ENCODE data around the gene NALCN. TPM values are rescaled to one million over a fixed set of nuclear protein-coding genes. Genes with fewer than 3 reads are reported as not detected.

Gene NALCN
- total RNA-seq, 3 donors from 2014 or later (not counting 1 experiment from before 2014, with no cell fraction given) = not detected

GRCh38 chr13:101092985-101093384 lies 323.3 kb downstream of the NALCN start:
- Histone ChIP-seq H3K36me3 (ENCODE audit: control insufficient read depth, insufficient read depth, low read length) (no peaks in the 10 kb centered on the region), H3K27ac (ENCODE audit: low read length) (no peak overlapping the region), H3K4me1 (ENCODE audit: control insufficient read depth, insufficient read depth, low read length) (no peaks in the 10 kb centered on the region), H3K9me3 (ENCODE audit: control insufficient read depth, insufficient read depth, low read length) (no peaks in the 10 kb centered on the region), H3K27me3 (ENCODE audit: control insufficient read depth, insufficient read depth, low read length) (no peaks in the 10 kb centered on the region), H3K4me3 (ENCODE audit: low read length) (no peak overlapping the region)
- no peak overlapping the region for H3K27ac Mint-ChIP-seq
- intact Hi-C loops (cut with micrococcal nuclease) = no loop called here
- peaks cover 12 to 23% of the 10 kb centered on the region in 2 donors for H3K27me3 Mint-ChIP-seq (ENCODE audit: low read depth in 2 of 2)
- DNase-seq (no peak), ATAC-seq (no peak)
- H3K9me3 Mint-ChIP-seq = no peaks in the 10 kb centered on the region
- H3K4me3 Mint-ChIP-seq = no peak overlapping the region
- no peaks in the 10 kb centered on the region for H3K4me1 Mint-ChIP-seq
- TF ChIP-seq CTCF (IDR thresholded peaks at IDR 0.05) = no peak
- no peaks in the 10 kb centered on the region for H3K36me3 Mint-ChIP-seq

- Mint-ChIP-seq H3K27ac (no peak overlapping the region), H3K36me3 (no peaks in the 10 kb centered on the region), H3K4me3 (no peak overlapping the region), H3K9me3 (no peaks in the 10 kb centered on the region), H3K4me1 (no peaks in the 10 kb centered on the region), H3K27me3 (ENCODE audit: low read depth in 2 of 2) (peaks cover 7 to 35% of the 10 kb centered on the region in 2 donors)
- no peak overlapping the region for H3K27ac ChIP-seq (ENCODE audit: low read length)
- DNase-seq (no peak), ATAC-seq (no peak)
- no peaks in the 10 kb centered on the region for H3K36me3 ChIP-seq (ENCODE audit: control insufficient read depth, insufficient read depth, low read length)
- TF ChIP-seq CTCF (IDR thresholded peaks at IDR 0.05) = no peak
- intact Hi-C loops (cut with micrococcal nuclease) = no loop called here
- no peaks in the 10 kb centered on the region for H3K4me1 ChIP-seq (ENCODE audit: control insufficient read depth, insufficient read depth, low read length)
- no peaks in the 10 kb centered on the region for H3K27me3 ChIP-seq (ENCODE audit: control insufficient read depth, insufficient read depth, low read length)
- H3K9me3 ChIP-seq (ENCODE audit: control insufficient read depth, insufficient read depth, low read length) = no peaks in the 10 kb centered on the region
- WGBS (ENCODE audit: insufficient coverage) = 87% methylated on average over 3 of the region's 4 CpGs
- no peak overlapping the region for H3K4me3 ChIP-seq (ENCODE audit: low read length)
Measured at GRCh38 chr13:101090287-101090686, 326.0 kb downstream of the NALCN start.

- Histone ChIP-seq H3K27ac (ENCODE audit: low read length) (no peak overlapping the region), H3K9me3 (ENCODE audit: control insufficient read depth, insufficient read depth, low read length) (no peaks in the 10 kb centered on the region), H3K36me3 (ENCODE audit: control insufficient read depth, insufficient read depth, low read length) (no peaks in the 10 kb centered on the region), H3K4me1 (ENCODE audit: control insufficient read depth, insufficient read depth, low read length) (no peaks in the 10 kb centered on the region), H3K27me3 (ENCODE audit: control insufficient read depth, insufficient read depth, low read length) (no peaks in the 10 kb centered on the region), H3K4me3 (ENCODE audit: low read length) (no peak overlapping the region)
- Mint-ChIP-seq H3K27ac (no peak overlapping the region), H3K4me1 (no peaks in the 10 kb centered on the region), H3K36me3 (no peaks in the 10 kb centered on the region), H3K27me3 (ENCODE audit: low read depth in 2 of 2) (peaks cover 0 to 20% of the 10 kb centered on the region in 2 donors), H3K4me3 (no peak overlapping the region), H3K9me3 (no peaks in the 10 kb centered on the region)
- no peak for DNase-seq
- TF ChIP-seq CTCF (IDR thresholded peaks at IDR 0.05) = no peak
- no CpG with 5 or more reads among the region's 2 CpGs for WGBS (ENCODE audit: insufficient coverage)
- intact Hi-C loops (cut with micrococcal nuclease) = no loop called here
- ATAC-seq = no peak
Measured at GRCh38 chr13:101085551-101085950, 330.8 kb downstream of the NALCN start.

GRCh38 chr13:101082441-101082840 lies 333.9 kb downstream of the NALCN start:
- ATAC-seq = no peak
- intact Hi-C loops (cut with micrococcal nuclease) = no loop called here
- H3K4me3 ChIP-seq (ENCODE audit: low read length) = no peak overlapping the region
- no peaks in the 10 kb centered on the region for H3K36me3 ChIP-seq (ENCODE audit: control insufficient read depth, insufficient read depth, low read length)
- no peak for TF ChIP-seq CTCF (IDR thresholded peaks at IDR 0.05)
- Mint-ChIP-seq H3K27me3 (ENCODE audit: low read depth in 2 of 2) (peaks cover 0 to 7% of the 10 kb centered on the region in 2 donors), H3K27ac (no peak overlapping the region), H3K4me3 (no peak overlapping the region), H3K36me3 (no peaks in the 10 kb centered on the region), H3K4me1 (no peaks in the 10 kb centered on the region), H3K9me3 (no peaks in the 10 kb centered on the region)
- WGBS (ENCODE audit: insufficient coverage) = 88% methylated on average over 5 of the region's 5 CpGs
- no peak for DNase-seq
- no peaks in the 10 kb centered on the region for H3K9me3 ChIP-seq (ENCODE audit: control insufficient read depth, insufficient read depth, low read length)
- no peaks in the 10 kb centered on the region for H3K4me1 ChIP-seq (ENCODE audit: control insufficient read depth, insufficient read depth, low read length)
- no peak overlapping the region for H3K27ac ChIP-seq (ENCODE audit: low read length)
- H3K27me3 ChIP-seq (ENCODE audit: control insufficient read depth, insufficient read depth, low read length) = no peaks in the 10 kb centered on the region

Measured in natural killer cell (primary cell).